GM12878 (cell line): ENCODE results near the gene USP34. TPM values are rescaled to one million over a fixed set of nuclear protein-coding genes. Genes with fewer than 3 reads are reported as not detected.

Source experiments
- ATAC-seq: fragments of 200-7000 bp; cut with Tn5 transposase; 3 replicates; pipeline ENCODE4 v1.9.1; 2020; ENCODE audit warnings: mild to moderate bottlenecking, moderate library complexity
- BruUV-seq: library from RNA; stranded (reverse); fragments of 400-500 nt; replicated peaks from 2 replicates; lab custom pipeline; 2021; lab: Mats Ljungman, UMichigan
- CTCF ChIA-PET: fragments of 300-600 bp; sonication (Branson Sonifier 250); formaldehyde crosslinking; extraction: SDS; loops from one replicate; lab custom pipeline; 2021; ENCODE audit warnings: inconsistent platforms; lab: Yijun Ruan, JAX
- POLR2A ChIA-PET: fragments of 350-600 bp; formaldehyde crosslinking; extraction: SDS; loops from one replicate; lab custom pipeline; 2021; ENCODE audit warnings: inconsistent platforms; lab: Charles Lee
- RAD21 ChIA-PET: fragments of 300-600 bp; sonication (Branson Sonifier 250); formaldehyde crosslinking; loops from one replicate; lab custom pipeline; 2023; ENCODE audit warnings: antibody characterized with exemption; ENCODE audit not compliant: unreplicated experiment; lab: Charles Lee
- SMC1A ChIA-PET: fragments of 300-600 bp; sonication (Branson Sonifier 250); formaldehyde crosslinking; loops from one replicate; lab custom pipeline; 2023; ENCODE audit not compliant: unreplicated experiment, uncharacterized antibody; lab: Charles Lee
- DNase-seq: peaks from one replicate; pipeline ENCODE4 v3.0.0-alpha.2; 2011; ENCODE audit warnings: low read depth, low spot score
- FAIRE-seq: peaks from 3 replicates; lab custom pipeline; 2011; peaks lifted over from hg19 to GRCh38; lab: Jason Lieb, UNC
- H2AFZ ChIP-seq: 2 replicates; pipeline ENCODE4 v1.6.0; 2011; ENCODE audit warnings: low read depth, low read length, control low read depth; ENCODE audit not compliant: control insufficient read depth
- H3K27ac ChIP-seq: 2 replicates; pipeline ENCODE4 v1.5.1; 2011; ENCODE audit warnings: control low read depth; ENCODE audit not compliant: control insufficient read depth, insufficient read depth
- H3K27me3 ChIP-seq, 2 experiments: replicated peaks in 1 of 2; 2 replicates each; pipeline versions ENCODE4 v1.6.0 to v1.6.1; 2011; ENCODE audit warnings: low read length in 1 of 2; ENCODE audit not compliant: control insufficient read depth in 2 of 2, insufficient read depth in 2 of 2
- H3K36me3 ChIP-seq, 2 experiments: 2 replicates each; pipeline ENCODE4 v1.5.1; 2011; ENCODE audit warnings: low read length in 1 of 2; ENCODE audit not compliant: control insufficient read depth in 2 of 2, insufficient read depth in 2 of 2
- H3K4me1 ChIP-seq: 2 replicates; pipeline ENCODE4 v1.6.1; 2011; ENCODE audit warnings: mild to moderate bottlenecking, low read length, moderate library complexity, mixed read lengths; ENCODE audit not compliant: control insufficient read depth, insufficient read depth
- H3K4me2 ChIP-seq: 2 replicates; pipeline ENCODE4 v1.6.0; 2011; ENCODE audit warnings: control low read depth; ENCODE audit not compliant: control insufficient read depth, insufficient read depth
- H3K4me3 ChIP-seq: fragments of 200-600 bp; sonication (generic); 2 replicates; pipeline ENCODE4 v1.5.1; 2016
- H3K79me2 ChIP-seq: 2 replicates; pipeline ENCODE4 v1.6.0; 2011; ENCODE audit warnings: low read length; ENCODE audit not compliant: control insufficient read depth, insufficient read depth
- H3K9ac ChIP-seq: 2 replicates; pipeline ENCODE4 v1.8.0; 2011; ENCODE audit warnings: low read length, control low read depth, mixed read lengths; ENCODE audit not compliant: control insufficient read depth, insufficient read depth
- H3K9me3 ChIP-seq: replicated peaks from 3 replicates; pipeline ENCODE4 v1.5.1; 2011; ENCODE audit warnings: mild to moderate bottlenecking, low read length; ENCODE audit not compliant: control insufficient read depth, insufficient read depth
- H4K20me1 ChIP-seq: 2 replicates; pipeline ENCODE4 v1.6.0; 2011; ENCODE audit not compliant: control insufficient read depth, insufficient read depth
- CEBPB ChIP-seq, 2 experiments: fragments of 150-350 bp in 1 of 2; IDR thresholded peaks; 2 replicates each; pipeline ENCODE4 v1.6.1; 2012 to 2014; ENCODE audit warnings: low read depth in 2 of 2, low read length in 2 of 2, borderline replicate concordance in 1 of 2, inconsistent platforms in 1 of 2
- CHD4 ChIP-seq: fragments of 200-600 bp; sonication (generic); IDR thresholded peaks from 2 replicates; pipeline ENCODE4 v1.6.1; 2016; ENCODE audit warnings: mild to moderate bottlenecking
- EGR1 ChIP-seq, 2 experiments: IDR thresholded peaks; 1 replicate in 1 of 2; 2 replicates in 1 of 2; pipeline ENCODE4 v1.6.1; 2011 to 2012; ENCODE audit warnings: low read depth in 2 of 2, low read length in 2 of 2, borderline replicate concordance in 1 of 2, mild to moderate bottlenecking in 1 of 2, moderate library complexity in 1 of 2
- NBN ChIP-seq: fragments of 450-650 bp; IDR thresholded peaks from 2 replicates; pipeline ENCODE4 v1.6.1; 2016
- POLR2A ChIP-seq: IDR thresholded peaks from 2 replicates; pipeline ENCODE4 v1.6.1; 2011; ENCODE audit warnings: low read depth, mild to moderate bottlenecking, low read length
- WGBS: methylation state at CpG from one replicate; pipeline ENCODE4 v1.1.6; 2016; ENCODE audit warnings: low lambda C conversion rate; ENCODE audit not compliant: insufficient replicate concordance, insufficient coverage; ENCODE audit errors: missing lambda C conversion rate; 5-methylcytosine and 5-hydroxymethylcytosine counted together
- in situ Hi-C: fragments of 300-500 bp; cut with MboI; formaldehyde crosslinking; loops from 9 replicates; pipeline ENCODE4 v1.14.3; 2018; ENCODE audit warnings: mixed read lengths
- intact Hi-C: fragments of 100-400 bp; cut with micrococcal nuclease; formaldehyde crosslinking; loops from one replicate; pipeline ENCODE4 v1.14.2; 2022; ENCODE audit not compliant: unreplicated experiment
- polyA plus RNA-seq, 11 experiments: library from polyadenylated mRNA; depleted of rRNA in 4 of 11; unstranded in 6 of 11; stranded (reverse) in 5 of 11; fragments of >200 nt; fragmentation: Nextera tagmentation in 4 of 11; fragmentation: Illumina TruSeq in 1 of 11; extraction: Ambion mirVana in 4 of 11; extraction: Trizol in 1 of 11; gene quantifications; 1 replicate in 1 of 11; 2 replicates in 10 of 11; pipeline versions ENCODE4 v1.2.1 to v1.2.3, GENCODE V29; 2011 to 2016; ENCODE audit warnings: inconsistent platforms in 2 of 11, missing spikeins in 2 of 11, low read depth in 1 of 11
- total RNA-seq, 4 experiments: library from RNA; depleted of rRNA in 3 of 4; stranded (reverse); fragments of >200 nt in 3 of 4; fragmentation: Illumina TruSeq in 1 of 4; extraction: Trizol in 1 of 4; gene quantifications; 2 replicates each; pipeline versions ENCODE4 v1.2.1 to v1.2.3, GENCODE V29; 2013 to 2021
- TF ChIP-seq, protein P1 (sequence below): fragments of 450-650 bp; formaldehyde crosslinking; IDR thresholded peaks from 2 replicates; pipeline ENCODE4 v1.4.0; 2020; ENCODE audit warnings: mild to moderate bottlenecking, moderate library complexity
- TF ChIP-seq, protein P2 (sequence below): fragments of 450-650 bp; IDR thresholded peaks from 2 replicates; pipeline ENCODE4 v1.6.1; 2016; ENCODE audit warnings: mild to moderate bottlenecking

Gene USP34
- total and polyA plus RNA-seq, 10 of the 15 experiments (the other 5 are each of a cell fraction or from before 2014, with no cell fraction given): 26.2 to 106 (median 62.1) TPM

DNA sequence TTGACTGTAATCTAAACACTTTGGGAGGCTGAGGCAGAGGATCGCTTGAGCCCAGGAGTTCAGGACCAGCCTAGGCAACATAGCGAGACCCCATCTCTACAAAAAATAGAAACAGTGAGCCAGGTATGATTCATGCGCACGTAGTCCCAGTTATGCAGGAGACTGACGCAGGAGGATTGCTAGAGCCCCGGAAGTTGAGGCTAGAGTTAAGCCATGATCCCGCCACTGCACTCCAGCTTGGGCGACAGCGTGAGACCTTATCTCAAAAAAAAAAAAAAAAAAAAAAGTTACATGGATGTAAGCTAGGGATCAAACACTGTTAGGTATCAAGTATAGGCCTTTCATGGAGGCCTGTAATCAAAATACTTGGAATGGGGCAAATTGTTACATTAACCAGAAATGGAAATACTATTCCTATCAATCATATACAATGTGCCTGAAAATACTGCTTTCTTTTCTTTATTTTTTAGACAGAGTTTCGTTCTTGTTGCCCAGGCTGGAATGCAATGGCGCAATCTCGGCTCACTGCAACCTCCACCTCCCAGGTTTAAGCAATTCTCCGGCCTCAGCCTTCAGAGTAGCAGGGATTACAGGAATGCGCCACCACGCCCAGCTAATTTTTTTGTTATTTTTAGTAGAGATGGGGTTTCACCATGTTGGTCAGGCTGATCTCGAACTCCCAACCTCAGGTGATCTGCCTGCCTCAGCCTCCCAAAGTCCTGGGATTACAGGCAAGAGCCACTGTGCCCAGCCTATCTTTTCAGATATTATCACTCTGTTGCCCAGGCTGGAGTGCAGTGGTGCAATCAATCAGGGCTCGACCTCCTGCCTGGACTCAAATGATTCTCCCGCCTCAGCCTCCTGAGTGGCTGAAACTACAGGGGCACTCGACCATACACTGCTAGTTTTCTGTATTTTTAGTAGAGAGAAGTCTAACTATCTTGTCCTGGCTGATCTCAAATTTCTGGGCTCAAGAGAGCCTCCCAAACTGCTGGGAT lies 40.1 kb upstream of the USP34 start (continued):
- TF ChIP-seq, protein P1, sequence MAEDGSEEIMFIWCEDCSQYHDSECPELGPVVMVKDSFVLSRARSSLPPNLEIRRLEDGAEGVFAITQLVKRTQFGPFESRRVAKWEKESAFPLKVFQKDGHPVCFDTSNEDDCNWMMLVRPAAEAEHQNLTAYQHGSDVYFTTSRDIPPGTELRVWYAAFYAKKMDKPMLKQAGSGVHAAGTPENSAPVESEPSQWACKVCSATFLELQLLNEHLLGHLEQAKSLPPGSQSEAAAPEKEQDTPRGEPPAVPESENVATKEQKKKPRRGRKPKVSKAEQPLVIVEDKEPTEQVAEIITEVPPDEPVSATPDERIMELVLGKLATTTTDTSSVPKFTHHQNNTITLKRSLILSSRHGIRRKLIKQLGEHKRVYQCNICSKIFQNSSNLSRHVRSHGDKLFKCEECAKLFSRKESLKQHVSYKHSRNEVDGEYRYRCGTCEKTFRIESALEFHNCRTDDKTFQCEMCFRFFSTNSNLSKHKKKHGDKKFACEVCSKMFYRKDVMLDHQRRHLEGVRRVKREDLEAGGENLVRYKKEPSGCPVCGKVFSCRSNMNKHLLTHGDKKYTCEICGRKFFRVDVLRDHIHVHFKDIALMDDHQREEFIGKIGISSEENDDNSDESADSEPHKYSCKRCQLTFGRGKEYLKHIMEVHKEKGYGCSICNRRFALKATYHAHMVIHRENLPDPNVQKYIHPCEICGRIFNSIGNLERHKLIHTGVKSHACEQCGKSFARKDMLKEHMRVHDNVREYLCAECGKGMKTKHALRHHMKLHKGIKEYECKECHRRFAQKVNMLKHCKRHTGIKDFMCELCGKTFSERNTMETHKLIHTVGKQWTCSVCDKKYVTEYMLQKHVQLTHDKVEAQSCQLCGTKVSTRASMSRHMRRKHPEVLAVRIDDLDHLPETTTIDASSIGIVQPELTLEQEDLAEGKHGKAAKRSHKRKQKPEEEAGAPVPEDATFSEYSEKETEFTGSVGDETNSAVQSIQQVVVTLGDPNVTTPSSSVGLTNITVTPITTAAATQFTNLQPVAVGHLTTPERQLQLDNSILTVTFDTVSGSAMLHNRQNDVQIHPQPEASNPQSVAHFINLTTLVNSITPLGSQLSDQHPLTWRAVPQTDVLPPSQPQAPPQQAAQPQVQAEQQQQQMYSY: no peak
- TF ChIP-seq, protein P2, sequence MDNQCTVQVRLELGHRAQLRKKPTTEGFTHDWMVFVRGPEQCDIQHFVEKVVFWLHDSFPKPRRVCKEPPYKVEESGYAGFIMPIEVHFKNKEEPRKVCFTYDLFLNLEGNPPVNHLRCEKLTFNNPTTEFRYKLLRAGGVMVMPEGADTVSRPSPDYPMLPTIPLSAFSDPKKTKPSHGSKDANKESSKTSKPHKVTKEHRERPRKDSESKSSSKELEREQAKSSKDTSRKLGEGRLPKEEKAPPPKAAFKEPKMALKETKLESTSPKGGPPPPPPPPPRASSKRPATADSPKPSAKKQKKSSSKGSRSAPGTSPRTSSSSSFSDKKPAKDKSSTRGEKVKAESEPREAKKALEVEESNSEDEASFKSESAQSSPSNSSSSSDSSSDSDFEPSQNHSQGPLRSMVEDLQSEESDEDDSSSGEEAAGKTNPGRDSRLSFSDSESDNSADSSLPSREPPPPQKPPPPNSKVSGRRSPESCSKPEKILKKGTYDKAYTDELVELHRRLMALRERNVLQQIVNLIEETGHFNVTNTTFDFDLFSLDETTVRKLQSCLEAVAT: no peak
- no peak for TF ChIP-seq NBN

DNA sequence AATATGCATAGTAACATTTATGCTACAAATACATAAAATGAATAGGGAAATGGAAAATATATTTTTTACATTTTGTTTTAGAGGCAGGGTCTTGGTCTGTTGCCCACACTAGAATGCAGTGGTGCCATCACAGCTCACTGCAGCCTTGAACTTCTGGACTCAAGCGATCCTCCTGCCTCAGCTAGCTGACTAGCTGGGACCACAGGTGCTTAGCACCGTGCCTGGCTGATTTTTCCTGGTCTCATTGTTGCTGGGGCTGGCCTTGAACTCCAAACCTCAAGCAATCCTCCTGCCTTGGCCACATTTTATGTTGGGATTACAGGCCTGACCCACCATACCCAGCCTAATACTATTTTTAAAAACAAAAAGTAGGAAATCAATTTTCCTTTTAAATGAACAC lies 34.1 kb upstream of the USP34 start:
- ChIA-PET RAD21 (no interaction called here), SMC1A (no interaction called here)
- H3K4me2 ChIP-seq: no peak overlapping the region
- H4K20me1 ChIP-seq: peaks cover 3% of the 10 kb centered on the region; the same call in 1 of the 2 replicates
- ATAC-seq (no peak), FAIRE-seq (no peak)
- 100% methylated on average over 2 of the region's 2 CpGs for WGBS
- in situ Hi-C loops: no loop called here
- no peak overlapping the region for H3K27ac ChIP-seq
- H3K9me3 ChIP-seq: no peaks in the 10 kb centered on the region
- no TSS peak for BruUV-seq
- TF ChIP-seq CEBPB (IDR thresholded peaks at IDR 0.05; ENCODE audit: borderline replicate concordance in 1 of 2, low read depth in 2 of 2, low read length in 2 of 2) (no peak), EGR1 (IDR thresholded peaks at IDR 0.05; ENCODE audit: borderline replicate concordance in 1 of 2, low read depth in 2 of 2, low read length in 2 of 2) (no peak), CHD4 (no peak), POLR2A (no peak; the same call in 1 of the 2 replicates)
- TF ChIP-seq, all 136 proteins: peak for 0
- ChIA-PET CTCF (interaction anchor here (1.0 to 1.3 kb wide), 2 partner anchors 10 to 160 kb away, joined by 3 to 4 read pairs; no protein-coding TSS in a partner anchor), POLR2A (no interaction called here)
- no peak overlapping the region for H3K9ac ChIP-seq
- peaks cover 31% of the 10 kb centered on the region for H3K79me2 ChIP-seq
- no peak overlapping the region for H2AFZ ChIP-seq
- no peaks in the 10 kb centered on the region for H3K27me3 ChIP-seq
- H3K4me3 ChIP-seq: no peak overlapping the region
- no peaks in the 10 kb centered on the region for H3K4me1 ChIP-seq
- peaks cover 14 to 21% of the 10 kb centered on the region in 2 experiments; a peak in 3 of 4 replicates for H3K36me3 ChIP-seq
- no peak for DNase-seq
- intact Hi-C loops: no loop called here
